Measurements from ENCODE around the gene ZNF335.
"Not testable (repeated sequence)": the region's sequence is repeated elsewhere in the genome, so short reads cannot be mapped to it uniquely, and the experiment has no call there.

The ZNF335 gene

DNA sequence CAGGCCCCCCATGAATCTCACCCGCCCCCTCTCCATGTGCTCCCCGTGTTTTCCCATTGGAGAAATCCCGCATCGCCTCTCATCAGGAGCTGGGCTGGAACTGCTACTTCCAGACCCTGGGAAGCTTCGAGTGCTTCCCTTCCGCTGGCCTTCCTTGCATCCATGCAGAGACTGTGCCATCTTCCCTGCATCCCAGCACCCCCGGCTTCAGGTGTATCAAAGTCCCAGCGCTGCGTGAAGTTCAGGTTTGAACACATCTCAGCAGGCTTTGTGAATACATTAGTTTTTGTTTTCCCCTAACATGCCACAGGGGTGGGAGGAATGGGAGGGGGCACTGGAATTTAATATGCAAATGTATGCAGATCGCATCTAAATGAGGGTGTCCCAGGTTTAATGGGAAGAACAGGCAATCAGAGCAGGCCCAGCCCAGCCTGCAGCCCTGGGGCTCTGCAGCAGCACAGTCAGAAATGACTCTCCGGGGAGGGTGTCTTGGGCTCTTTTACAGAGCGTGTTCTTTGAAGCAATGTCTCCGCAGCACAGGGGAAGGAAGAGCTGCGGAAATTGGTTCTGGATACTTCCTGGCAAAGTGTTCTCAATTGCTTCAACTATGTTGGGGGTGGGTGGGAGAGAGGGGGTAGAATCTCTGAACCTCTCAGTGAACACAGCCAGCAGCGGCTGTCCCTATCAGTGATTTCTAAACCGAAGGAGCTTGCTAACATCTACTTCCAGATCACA lies 28.4 kb upstream of the ZNF335 start:
- TF ChIP-seq YY1 (IDR thresholded peaks at IDR 0.05; ENCODE audit: insufficient read depth, insufficient read length) (no peak), SUZ12 (IDR thresholded peaks at IDR 0.05; ENCODE audit: extremely low read depth, insufficient read depth, insufficient read length) (no peak), ZNF274 (IDR thresholded peaks at IDR 0.05; ENCODE audit: low read depth, low read length) (no peak)
- H3K36me3 ChIP-seq (ENCODE audit: insufficient read depth, insufficient read length, low read length): no peaks in the 10 kb centered on the region
- DNase-seq (ENCODE audit: low read depth, low spot score): no peak
- H3K27me3 ChIP-seq (ENCODE audit: insufficient read depth, insufficient read length): no peaks in the 10 kb centered on the region
- H3K4me1 ChIP-seq (ENCODE audit: insufficient read depth, insufficient read length): peaks cover 16% of the 10 kb centered on the region
- no peak overlapping the region for H3K4me3 ChIP-seq (ENCODE audit: insufficient read length, low read depth)
- H3K9ac ChIP-seq (ENCODE audit: insufficient read length, low read depth): no peak overlapping the region
- no peaks in the 10 kb centered on the region for H3K9me3 ChIP-seq (ENCODE audit: insufficient read depth, low read length)

- Histone ChIP-seq H3K9me3 (ENCODE audit: insufficient read depth, low read length) (no peaks in the 10 kb centered on the region), H3K4me3 (ENCODE audit: insufficient read length, low read depth) (no peak overlapping the region), H3K9ac (ENCODE audit: insufficient read length, low read depth) (no peak overlapping the region), H3K27me3 (ENCODE audit: insufficient read depth, insufficient read length) (no peaks in the 10 kb centered on the region), H3K4me1 (ENCODE audit: insufficient read depth, insufficient read length) (peaks cover 18% of the 10 kb centered on the region), H3K36me3 (ENCODE audit: insufficient read depth, insufficient read length, low read length) (no peaks in the 10 kb centered on the region)
- no peak for DNase-seq (ENCODE audit: low read depth, low spot score)
- TF ChIP-seq YY1 (IDR thresholded peaks at IDR 0.05; ENCODE audit: insufficient read depth, insufficient read length) (no peak), ZNF274 (IDR thresholded peaks at IDR 0.05; ENCODE audit: low read depth, low read length) (no peak), SUZ12 (IDR thresholded peaks at IDR 0.05; ENCODE audit: extremely low read depth, insufficient read depth, insufficient read length) (no peak)
These were observed 27.7 kb upstream of the ZNF335 start for GRCh38 chr20:45999557-46000261.

GRCh38 chr20:45998761-45999160 lies 26.8 kb upstream of the ZNF335 start:
- no peak overlapping the region for H3K9ac ChIP-seq (ENCODE audit: insufficient read length, low read depth)
- no peak overlapping the region for H3K4me3 ChIP-seq (ENCODE audit: insufficient read length, low read depth)
- H3K36me3 ChIP-seq (ENCODE audit: insufficient read depth, insufficient read length, low read length): no peaks in the 10 kb centered on the region
- peaks cover 15% of the 10 kb centered on the region for H3K4me1 ChIP-seq (ENCODE audit: insufficient read depth, insufficient read length)
- no peaks in the 10 kb centered on the region for H3K27me3 ChIP-seq (ENCODE audit: insufficient read depth, insufficient read length)
- no peak for DNase-seq (ENCODE audit: low read depth, low spot score)
- no peaks in the 10 kb centered on the region for H3K9me3 ChIP-seq (ENCODE audit: insufficient read depth, low read length)
- TF ChIP-seq ZNF274 (IDR thresholded peaks at IDR 0.05; ENCODE audit: low read depth, low read length): no peak
- no peak for TF ChIP-seq YY1 (IDR thresholded peaks at IDR 0.05; ENCODE audit: insufficient read depth, insufficient read length)

- no peak for TF ChIP-seq SUZ12 (IDR thresholded peaks at IDR 0.05; ENCODE audit: extremely low read depth, insufficient read depth, insufficient read length)
- no peak for TF ChIP-seq YY1 (IDR thresholded peaks at IDR 0.05; ENCODE audit: insufficient read depth, insufficient read length)
- no peak for TF ChIP-seq ZNF274 (IDR thresholded peaks at IDR 0.05; ENCODE audit: low read depth, low read length)
- Histone ChIP-seq H3K27me3 (ENCODE audit: insufficient read depth, insufficient read length) (no peaks in the 10 kb centered on the region), H3K36me3 (ENCODE audit: insufficient read depth, insufficient read length, low read length) (no peaks in the 10 kb centered on the region), H3K9ac (ENCODE audit: insufficient read length, low read depth) (no peak overlapping the region), H3K4me3 (ENCODE audit: insufficient read length, low read depth) (no peak overlapping the region), H3K4me1 (ENCODE audit: insufficient read depth, insufficient read length) (peaks cover 16% of the 10 kb centered on the region), H3K9me3 (ENCODE audit: insufficient read depth, low read length) (no peaks in the 10 kb centered on the region)
- no peak for DNase-seq (ENCODE audit: low read depth, low spot score)
These were observed 26.3 kb upstream of the ZNF335 start for GRCh38 chr20:45998337-45998736.

DNA sequence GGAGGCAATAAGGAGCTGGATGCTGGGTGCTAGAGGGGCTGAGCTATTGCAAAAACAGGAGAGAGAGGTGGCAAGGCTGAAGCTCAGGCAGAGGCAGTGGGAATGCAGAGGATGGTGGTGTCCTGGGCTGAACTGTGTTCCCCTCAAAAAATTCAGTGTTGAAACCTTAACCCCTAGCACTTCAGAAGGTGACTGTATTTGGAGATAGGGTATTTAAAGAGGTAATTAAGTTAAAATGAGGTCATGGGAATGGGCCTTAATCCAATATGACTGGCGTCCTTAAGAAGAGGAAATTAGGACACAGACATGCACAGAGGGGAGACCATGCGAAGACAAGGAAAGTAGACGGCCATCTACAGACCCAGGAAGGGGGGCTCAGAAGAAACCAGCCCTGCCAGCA lies 25.2 kb upstream of the ZNF335 start:
- Histone ChIP-seq H3K36me3 (ENCODE audit: insufficient read depth, insufficient read length, low read length) (no peaks in the 10 kb centered on the region), H3K9ac (ENCODE audit: insufficient read length, low read depth) (no peak overlapping the region), H3K27me3 (ENCODE audit: insufficient read depth, insufficient read length) (no peaks in the 10 kb centered on the region), H3K4me1 (ENCODE audit: insufficient read depth, insufficient read length) (peaks cover 18% of the 10 kb centered on the region), H3K4me3 (ENCODE audit: insufficient read length, low read depth) (no peak overlapping the region), H3K9me3 (ENCODE audit: insufficient read depth, low read length) (no peaks in the 10 kb centered on the region)
- no peak for DNase-seq (ENCODE audit: low read depth, low spot score)
- TF ChIP-seq ZNF274 (IDR thresholded peaks at IDR 0.05; ENCODE audit: low read depth, low read length): no peak
- no peak for TF ChIP-seq SUZ12 (IDR thresholded peaks at IDR 0.05; ENCODE audit: extremely low read depth, insufficient read depth, insufficient read length)

DNA sequence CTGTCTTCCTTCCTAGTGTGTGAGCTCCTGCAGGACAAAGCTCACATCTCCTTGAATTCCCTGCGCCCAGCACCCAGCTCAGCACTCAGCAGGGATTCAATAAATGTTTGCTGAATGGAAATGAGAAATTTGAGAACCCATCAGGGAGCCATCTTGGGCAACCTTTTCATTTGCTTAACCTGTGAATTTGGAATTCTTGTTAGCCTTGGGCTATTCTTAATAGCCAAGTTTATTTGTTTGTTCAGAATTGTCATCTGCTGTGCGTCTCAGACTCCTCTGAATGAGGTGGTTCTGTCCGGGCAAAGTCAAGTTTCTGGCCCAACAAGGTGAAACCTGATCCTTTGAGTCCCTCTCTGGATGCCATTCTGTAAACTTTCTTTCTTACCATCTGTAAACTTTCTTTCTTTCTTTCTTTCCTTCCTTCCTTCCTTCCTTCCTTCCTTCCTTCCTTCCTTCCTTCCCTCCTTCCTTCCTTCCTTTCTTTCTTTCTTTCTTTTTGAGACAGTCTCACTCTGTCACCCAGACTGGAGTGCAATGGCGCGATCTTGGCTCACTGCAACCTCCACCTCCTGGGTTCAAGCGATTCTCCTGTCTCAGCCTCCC lies 23.6 kb upstream of the ZNF335 start:
- H3K27me3 ChIP-seq (ENCODE audit: insufficient read depth, insufficient read length); DNase-seq (ENCODE audit: low read depth, low spot score); H3K36me3 ChIP-seq (ENCODE audit: insufficient read depth, insufficient read length, low read length); H3K9ac ChIP-seq (ENCODE audit: insufficient read length, low read depth); H3K9me3 ChIP-seq (ENCODE audit: insufficient read depth, low read length); H3K4me3 ChIP-seq (ENCODE audit: insufficient read length, low read depth): not testable (repeated sequence)
- peaks cover 16% of the 10 kb centered on the region for H3K4me1 ChIP-seq (ENCODE audit: insufficient read depth, insufficient read length)

GRCh38 chr20:45994761-45995493 lies 22.9 kb upstream of the ZNF335 start:
- Histone ChIP-seq H3K9me3 (ENCODE audit: insufficient read depth, low read length) (no peaks in the 10 kb centered on the region), H3K4me1 (ENCODE audit: insufficient read depth, insufficient read length) (peaks cover 13% of the 10 kb centered on the region)

More at GRCh38 chr20:45994761-45995493, 22.9 kb upstream of the ZNF335 start:
- no peak for DNase-seq (ENCODE audit: low read depth, low spot score)
- Histone ChIP-seq H3K9ac (ENCODE audit: insufficient read length, low read depth) (no peak overlapping the region), H3K4me3 (ENCODE audit: insufficient read length, low read depth) (no peak overlapping the region), H3K36me3 (ENCODE audit: insufficient read depth, insufficient read length, low read length) (no peaks in the 10 kb centered on the region), H3K27me3 (ENCODE audit: insufficient read depth, insufficient read length) (no peaks in the 10 kb centered on the region)
- no peak for TF ChIP-seq ZNF274 (IDR thresholded peaks at IDR 0.05; ENCODE audit: low read depth, low read length)
